K562 (cell line): Measurements from ENCODE around the gene MPRIP. TPM values are rescaled to one million over a fixed set of nuclear protein-coding genes. Genes with fewer than 3 reads are reported as not detected.

Experiments
- ATAC-seq: fragments of 200-7000 bp; cut with Tn5 transposase; 3 replicates; pipeline ENCODE4 v1.9.1; 2020; ENCODE audit warnings: moderate library complexity
- BruUV-seq: library from RNA; stranded (reverse); fragments of 400-500 nt; replicated peaks from 2 replicates; lab custom pipeline; 2021; lab: Mats Ljungman, UMichigan
- CTCF ChIA-PET: fragments of 300-600 bp; formaldehyde crosslinking; extraction: SDS; loops from one replicate; lab custom pipeline; 2021; ENCODE audit warnings: low intra/inter-chr PET ratio; lab: Yijun Ruan, JAX
- POLR2A ChIA-PET: fragments of 300-600, 350-650 bp; sonication (Branson Sonifier 250); formaldehyde crosslinking; extraction: SDS; loops from one replicate; lab custom pipeline; 2021; ENCODE audit warnings: antibody characterized with exemption, inconsistent platforms; lab: Yijun Ruan, JAX
- DNase-seq, 4 experiments: peaks; one replicate each; pipeline versions ENCODE4 v3.0.0 to v3.0.0-alpha.2; 2011 to 2018; ENCODE audit warnings: low spot score in 3 of 4, mixed read lengths in 3 of 4; ENCODE audit errors: extremely low read depth in 1 of 4
- FAIRE-seq: peaks from 2 replicates; lab custom pipeline; 2011; peaks lifted over from hg19 to GRCh38; lab: Jason Lieb, UNC
- H2AFZ ChIP-seq: 2 replicates; pipeline ENCODE4 v1.6.0; 2011; ENCODE audit warnings: low read depth, low read length, control low read depth, inconsistent platforms
- H3K27ac ChIP-seq: fragments of 200-600 bp; 3 replicates; pipeline ENCODE4 v1.8.0; 2011; ENCODE audit warnings: low read depth, mild to moderate bottlenecking, control low read depth, inconsistent platforms, low read length, moderate library complexity, mixed read lengths; ENCODE audit errors: extremely low read depth
- H3K27me3 ChIP-seq, 2 experiments: fragments of 300-600 bp in 1 of 2; 2 replicates in 1 of 2; 3 replicates in 1 of 2; pipeline versions ENCODE4 v1.6.0 to v1.8.0; 2011; ENCODE audit warnings: inconsistent platforms in 2 of 2, low read length in 2 of 2, mild to moderate bottlenecking in 1 of 2, mixed read lengths in 1 of 2, moderate library complexity in 1 of 2; ENCODE audit not compliant: control insufficient read depth in 2 of 2, insufficient read depth in 2 of 2
- H3K36me3 ChIP-seq: fragments of 300-600 bp; 3 replicates; pipeline ENCODE4 v1.8.0; 2011; ENCODE audit warnings: mild to moderate bottlenecking, low read length, inconsistent platforms; ENCODE audit not compliant: control insufficient read depth, insufficient read depth
- H3K4me1 ChIP-seq, 2 experiments: fragments of 200-600 bp in 1 of 2; replicated peaks in 1 of 2; 2 replicates in 1 of 2; 3 replicates in 1 of 2; pipeline versions ENCODE4 v1.5.1 to v1.8.0; 2011; ENCODE audit warnings: inconsistent platforms in 2 of 2, low read length in 2 of 2, mild to moderate bottlenecking in 1 of 2, mixed read lengths in 1 of 2, moderate library complexity in 1 of 2; ENCODE audit not compliant: control insufficient read depth in 2 of 2, insufficient read depth in 2 of 2
- H3K4me2 ChIP-seq: 2 replicates; pipeline ENCODE4 v1.6.1; 2011; ENCODE audit warnings: low read length, control low read depth, inconsistent platforms, mixed read lengths; ENCODE audit not compliant: insufficient read depth
- H3K4me3 ChIP-seq: fragments of 200-600 bp; sonication (generic), shearing (Covaris generic); 2 replicates; pipeline ENCODE4 v1.5.1; 2016; ENCODE audit warnings: control low read depth, inconsistent platforms
- H3K79me2 ChIP-seq: fragments of 200-600 bp; 3 replicates; pipeline ENCODE4 v1.8.0; 2011; ENCODE audit warnings: low read length, inconsistent platforms; ENCODE audit not compliant: control insufficient read depth, insufficient read depth
- H3K9ac ChIP-seq, 2 experiments: 2 replicates each; pipeline versions ENCODE4 v1.6.0 to v1.6.1; 2011; ENCODE audit warnings: low read depth in 2 of 2, low read length in 2 of 2, control low read depth in 1 of 2, inconsistent platforms in 1 of 2, mild to moderate bottlenecking in 1 of 2, mixed read lengths in 1 of 2; ENCODE audit not compliant: insufficient read depth in 1 of 2
- H3K9me1 ChIP-seq: one replicate; pipeline ENCODE4 v1.6.0; 2011; ENCODE audit warnings: inconsistent platforms, mild to moderate bottlenecking, low read length, moderate library complexity; ENCODE audit not compliant: control insufficient read depth, insufficient read depth
- H3K9me3 ChIP-seq: replicated peaks from 2 replicates; pipeline ENCODE4 v1.5.1; 2011; ENCODE audit warnings: low read depth, low read length, inconsistent platforms; ENCODE audit not compliant: control insufficient read depth, insufficient read depth
- H4K20me1 ChIP-seq: replicated peaks from 2 replicates; pipeline ENCODE4 v1.6.1; 2011; ENCODE audit warnings: low read length, inconsistent platforms, mixed read lengths; ENCODE audit not compliant: control insufficient read depth, insufficient read depth
- DIDO1 ChIP-seq: fragments of 450-650 bp; IDR thresholded peaks from 2 replicates; pipeline ENCODE4 v1.6.1; 2016; ENCODE audit warnings: low read depth, missing biosample characterization, missing genetic modification characterization
- KLF16 ChIP-seq: IDR thresholded peaks from 2 replicates; pipeline ENCODE4 v1.6.1; 2016; ENCODE audit warnings: antibody characterized with exemption
- MCM2 ChIP-seq: fragments of 450-650 bp; IDR thresholded peaks from 2 replicates; pipeline ENCODE4 v1.6.1; 2017; ENCODE audit warnings: low read depth, mild to moderate bottlenecking
- NFIX ChIP-seq: fragments of 250-450 bp; sonication (Bioruptor Pico); IDR thresholded peaks from 2 replicates; pipeline ENCODE4 v1.4.0; 2020; ENCODE audit warnings: low read depth, mild to moderate bottlenecking, moderate library complexity
- PKNOX1 ChIP-seq: fragments of 450-650 bp; IDR thresholded peaks from 2 replicates; pipeline ENCODE4 v1.6.1; 2016
- PURB ChIP-seq: sonication (generic); formaldehyde crosslinking; IDR thresholded peaks from 2 replicates; pipeline ENCODE4 v1.9.0; 2021; ENCODE audit warnings: low read depth, mild to moderate bottlenecking, missing genetic modification reagents
- ZKSCAN3 ChIP-seq: fragments of 250-450 bp; sonication (Bioruptor Pico); IDR thresholded peaks from 2 replicates; pipeline ENCODE4 v1.4.0; 2020
- ZNF24 ChIP-seq: fragments of 450-650 bp; IDR thresholded peaks from 2 replicates; pipeline ENCODE4 v1.6.1; 2016
- WGBS: fragments of 100-300 bp; shearing (Covaris generic); methylation state at CpG from one replicate; pipeline ENCODE4 v1.1.6; 2016; ENCODE audit warnings: low coverage, mixed read lengths; ENCODE audit not compliant: insufficient coverage; ENCODE audit errors: missing lambda C conversion rate; 5-methylcytosine and 5-hydroxymethylcytosine counted together
- in situ Hi-C: fragments of 300-500 bp; cut with MboI; formaldehyde crosslinking; loops from 4 replicates; pipeline ENCODE4 v1.15.0; 2018; ENCODE audit warnings: inconsistent platforms, mixed read lengths
- intact Hi-C: fragments of 100-400 bp; cut with micrococcal nuclease; formaldehyde crosslinking; loops from 2 replicates; pipeline ENCODE4 v1.14.2; 2022
- polyA plus RNA-seq, 8 experiments: library from polyadenylated mRNA; depleted of rRNA in 4 of 8; stranded (reverse) in 5 of 8; unstranded in 3 of 8; fragments of >200 nt; fragmentation: Nextera tagmentation in 2 of 8; fragmentation: Illumina TruSeq in 1 of 8; extraction: Ambion mirVana in 2 of 8; extraction: Trizol in 1 of 8; gene quantifications; 2 replicates each; pipeline versions ENCODE4 v1.2.1 to v1.2.3, GENCODE V29; 2011 to 2014; ENCODE audit warnings: inconsistent platforms in 1 of 8, missing spikeins in 1 of 8
- total RNA-seq, 7 experiments: library from RNA; depleted of rRNA in 6 of 7; stranded (reverse); fragments of >200 nt in 6 of 7; fragmentation: Illumina TruSeq in 2 of 7; extraction: Trizol in 2 of 7; gene quantifications; 2 replicates each; pipeline versions ENCODE4 v1.2.1 to v1.2.3, GENCODE V29; 2011 to 2021; ENCODE audit warnings: low replicate concordance in 1 of 7

The MPRIP gene
- total and polyA plus RNA-seq, 9 of the 15 experiments (the other 6 are each of a cell fraction or from before 2014, with no cell fraction given): 10.0 to 72.6 (median 30.1) TPM

- Histone ChIP-seq H3K27ac (no peak overlapping the region), H3K9me1 (no peaks in the 10 kb centered on the region), H3K9me3 (no peaks in the 10 kb centered on the region; the same call in 1 of the 2 replicates), H2AFZ (peak overlapping the region; percentile 54), H3K4me3 (no peak overlapping the region), H3K9ac (no peak overlapping the region), H3K36me3 (no peaks in the 10 kb centered on the region), H3K79me2 (no peaks in the 10 kb centered on the region), H3K4me2 (no peak overlapping the region), H3K4me1 (peaks cover 17 to 26% of the 10 kb centered on the region in 2 experiments; a peak in 4 of 5 replicates), H3K27me3 (no peaks in the 10 kb centered on the region), H4K20me1 (no peaks in the 10 kb centered on the region)
- TF ChIP-seq KLF16 (no peak), DIDO1 (tag) (no peak), PKNOX1 (no peak), PURB (CRISPR knock-in tag) (no peak), MCM2 (no peak), ZKSCAN3 (CRISPR knock-in tag) (no peak), NFIX (CRISPR knock-in tag) (no peak), ZNF24 (no peak)
- DNase-seq: no peak
- no peak for ATAC-seq
- no TSS peak for BruUV-seq
- POLR2A ChIA-PET: interaction anchor here (0.7 to 1.0 kb wide), 2 partner anchors 35 to 1152 kb away, joined by 3 to 4 read pairs; no protein-coding TSS in a partner anchor
- CTCF ChIA-PET: no interaction called here
- intact Hi-C loops (no loop called here), in situ Hi-C loops (no loop called here)
- 85% methylated on average over 12 of the region's 12 CpGs for WGBS
- FAIRE-seq: no peak
These were observed 6.2 kb upstream of the MPRIP start for GRCh38 chr17:17035920-17036523.
